Transverse colon (tissue), 4 donors: ENCODE measurements around the gene BRI3. TPM values are rescaled to one million over a fixed set of nuclear protein-coding genes. Genes with fewer than 3 reads are reported as not detected.

Experiments
- DNase-seq: peaks from one replicate; pipeline ENCODE4 v3.0.0-alpha.2; 2019
- H3K27ac ChIP-seq, 4 donors: fragments of 200-600 bp; sonication (generic); 2 replicates each; pipeline ENCODE4 v1.5.1; 2016 to 2018; ENCODE audit warnings: inconsistent platforms in 4 of 4
- H3K27me3 ChIP-seq: fragments of 200-600 bp; sonication (generic); 2 replicates; pipeline ENCODE4 v1.5.1; 2017; ENCODE audit warnings: inconsistent platforms
- H3K36me3 ChIP-seq, 4 donors: fragments of 200-600 bp; sonication (generic); 2 replicates each; pipeline ENCODE4 v1.5.1; 2017 to 2019; ENCODE audit warnings: inconsistent platforms in 4 of 4
- H3K4me1 ChIP-seq, 4 donors: fragments of 200-600 bp; sonication (generic); 2 replicates each; pipeline ENCODE4 v1.5.1; 2017 to 2020; ENCODE audit warnings: inconsistent platforms in 4 of 4
- H3K4me3 ChIP-seq, 4 donors: fragments of 200-600 bp; sonication (generic); 1 replicate in 1 of 4; 2 replicates in 3 of 4; pipeline versions ENCODE4 v1.5.1 to v1.6.1; 2017 to 2019; ENCODE audit warnings: inconsistent platforms in 4 of 4
- H3K9me3 ChIP-seq, 2 donors: fragments of 200-600 bp; sonication (generic); 2 replicates each; pipeline ENCODE4 v1.5.1; 2017 to 2019; ENCODE audit warnings: inconsistent platforms in 2 of 2
- CTCF ChIP-seq, 5 experiments: fragments of 200-600 bp in 3 of 5; fragments of 450-650 bp in 2 of 5; sonication (generic) in 3 of 5; IDR thresholded peaks; 1 replicate in 2 of 5; 2 replicates in 3 of 5; pipeline ENCODE4 v1.5.1; 2016 to 2017; ENCODE audit warnings: antibody characterized with exemption in 5 of 5, inconsistent platforms in 3 of 5, mild to moderate bottlenecking in 2 of 5, moderate library complexity in 1 of 5
- EP300 ChIP-seq: sonication (generic); formaldehyde crosslinking; IDR thresholded peaks from one replicate; pipeline ENCODE4 v1.6.1; 2017; ENCODE audit warnings: antibody characterized with exemption, low read depth
- POLR2A ChIP-seq: fragments of 450-650 bp; IDR thresholded peaks from one replicate; pipeline ENCODE4 v1.6.1; 2016; ENCODE audit warnings: antibody characterized with exemption, mild to moderate bottlenecking, moderate library complexity
- POLR2AphosphoS5 ChIP-seq, 3 donors: sonication (generic); formaldehyde crosslinking; IDR thresholded peaks; one replicate each; pipeline ENCODE4 v1.6.1; 2016; ENCODE audit warnings: antibody characterized with exemption in 3 of 3
- WGBS, 2 donors: methylation state at CpG; one replicate each; pipeline ENCODE4 v1.1.5; 2018; ENCODE audit warnings: low coverage in 1 of 2; 5-methylcytosine and 5-hydroxymethylcytosine counted together
- in situ Hi-C, 4 donors: fragments of 200-750 bp; cut with MboI; loops; one replicate each; pipeline versions ENCODE4 v1.15.0 to v1.15.1; 2017; ENCODE audit warnings: low sequenced_read_pairs in 3 of 4, low pct_ligation_motif_present in 1 of 4, low pct_unique_long_range_greater_than_20kb in 1 of 4
- intact Hi-C: fragments of 100-400 bp; cut with DNase I; formaldehyde crosslinking; loops from one replicate; pipeline ENCODE4 v1.15.1; 2023; ENCODE audit warnings: low total_unique reads
- total RNA-seq, 4 donors: library from RNA; depleted of rRNA; stranded (reverse); fragments of >200 nt; gene quantifications; one replicate each; pipeline ENCODE4 v1.1.0, GENCODE V29; 2016

Gene BRI3
- total RNA-seq, 4 donors from 2014 or later: 9.8 to 87.5 (median 51.5) TPM

DNA sequence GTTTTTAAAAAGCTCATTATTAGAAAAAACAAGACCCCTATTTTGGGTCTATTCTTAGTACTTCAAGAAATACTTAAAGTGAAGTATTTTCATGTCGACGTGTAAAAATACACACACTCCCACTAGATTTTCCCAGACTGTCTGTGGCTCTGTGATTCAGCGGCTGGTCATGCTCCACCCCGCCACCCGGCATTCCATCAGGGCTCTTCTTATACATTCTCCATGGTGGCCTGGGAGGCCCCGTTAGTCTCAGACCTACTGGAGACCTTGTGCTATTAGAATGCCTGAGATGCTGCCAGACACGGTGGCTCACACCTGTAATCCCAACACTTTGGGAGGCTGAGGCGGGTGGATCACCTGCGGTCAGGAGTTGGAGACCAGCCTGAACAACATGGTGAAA, 42.5 kb upstream of the BRI3 start:
- intact Hi-C loops (no loop called here), in situ Hi-C loops (no loop called here)
- Histone ChIP-seq H3K4me1 (no peaks in the 10 kb centered on the region), H3K27ac (no peak overlapping the region), H3K27me3 (no peaks in the 10 kb centered on the region), H3K4me3 (no peak overlapping the region), H3K36me3 (no peaks in the 10 kb centered on the region), H3K9me3 (no peaks in the 10 kb centered on the region)
- no peak for TF ChIP-seq CTCF (IDR thresholded peaks at IDR 0.05)
- no peak for TF ChIP-seq EP300
- TF ChIP-seq POLR2A: no peak
- no peak for TF ChIP-seq POLR2AphosphoS5 (IDR thresholded peaks at IDR 0.05)
- WGBS, 2 donors: 93 to 94% methylated on average over 4 to 9 of the region's 9 CpGs
- DNase-seq: no peak

GRCh38 chr7:98240961-98241673, 40.4 kb upstream of the BRI3 start:
- in situ Hi-C loops: no loop called here

DNA sequence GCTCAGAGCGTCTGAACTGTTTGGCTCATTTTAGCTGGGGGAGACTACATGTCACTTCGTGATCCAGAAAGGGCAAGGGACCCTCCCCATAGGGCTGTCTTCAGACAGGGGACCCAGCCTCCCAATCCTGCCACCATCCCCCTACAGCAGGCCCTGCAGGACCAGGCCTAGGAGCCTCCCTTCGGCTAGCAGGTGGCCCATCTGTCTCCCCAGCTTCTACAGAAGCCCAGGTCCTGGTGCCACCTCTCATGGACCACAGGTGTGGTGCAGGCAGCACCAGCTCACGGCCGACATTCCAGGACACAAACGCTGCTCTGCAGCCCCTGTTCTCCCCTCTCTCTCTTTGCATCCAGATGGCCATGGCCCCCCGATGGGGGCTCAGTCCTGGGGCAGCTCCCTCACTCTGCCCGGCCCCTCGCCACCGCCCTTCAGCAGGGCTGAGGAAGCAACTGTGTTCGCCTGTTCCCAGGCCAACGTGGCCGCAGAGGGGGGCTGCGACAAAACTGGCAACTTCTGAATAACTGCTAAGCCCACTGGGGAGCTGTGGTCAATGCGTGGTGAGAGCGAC, 39.7 kb upstream of the BRI3 start:
- H3K4me1 ChIP-seq: no peaks in the 10 kb centered on the region
- no peaks in the 10 kb centered on the region for H3K36me3 ChIP-seq
- H3K27ac ChIP-seq: no peak overlapping the region
- no peaks in the 10 kb centered on the region for H3K9me3 ChIP-seq
- 87% methylated on average over 16 of the region's 16 CpGs; no CpG with 5 or more reads in 1 of the 2 donors for WGBS, 2 donors
- TF ChIP-seq POLR2AphosphoS5 (IDR thresholded peaks at IDR 0.05) (no peak), POLR2A (no peak), CTCF (IDR thresholded peaks at IDR 0.05) (no peak), EP300 (no peak)
- in situ Hi-C loops: no loop called here
- no peak overlapping the region for H3K4me3 ChIP-seq
- no peaks in the 10 kb centered on the region for H3K27me3 ChIP-seq
- intact Hi-C loops: no loop called here
- DNase-seq: no peak

More at GRCh38 chr7:98240961-98241673, 40.4 kb upstream of the BRI3 start:
- Histone ChIP-seq H3K9me3 (no peaks in the 10 kb centered on the region), H3K4me3 (no peak overlapping the region), H3K27ac (no peak overlapping the region), H3K27me3 (no peaks in the 10 kb centered on the region), H3K4me1 (no peaks in the 10 kb centered on the region), H3K36me3 (no peaks in the 10 kb centered on the region)
- 74% methylated on average over 18 of the region's 19 CpGs; no CpG with 5 or more reads in 1 of the 2 donors for WGBS, 2 donors
- intact Hi-C loops: no loop called here
- TF ChIP-seq POLR2AphosphoS5 (IDR thresholded peaks at IDR 0.05): no peak
- TF ChIP-seq EP300: no peak
- TF ChIP-seq CTCF (IDR thresholded peaks at IDR 0.05): peak; percentile 53 to 69 (median 66)
- peak; percentile 41 for DNase-seq

DNA sequence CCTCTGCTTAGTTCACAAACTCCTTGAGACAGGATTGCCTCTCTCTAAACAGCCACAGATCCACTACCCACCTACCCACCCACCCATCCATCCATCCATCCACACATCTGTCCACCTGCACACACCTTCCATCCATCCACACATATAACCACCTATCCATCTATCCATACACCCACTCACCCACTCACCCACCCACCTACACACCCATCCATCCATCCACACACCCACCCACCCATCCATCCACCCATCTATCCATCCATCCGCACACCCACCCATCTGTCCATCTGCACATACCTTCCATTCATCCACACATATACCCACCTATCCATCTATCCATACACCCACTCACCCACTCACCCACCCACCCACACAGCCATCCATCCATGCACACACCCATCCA, 39.1 kb upstream of the BRI3 start:
- Histone ChIP-seq H3K27ac (no peak overlapping the region), H3K4me3 (no peak overlapping the region), H3K27me3 (no peaks in the 10 kb centered on the region), H3K9me3 (no peaks in the 10 kb centered on the region), H3K36me3 (no peaks in the 10 kb centered on the region), H3K4me1 (no peaks in the 10 kb centered on the region)
- DNase-seq: no peak
- 71 to 91% methylated on average over 1 of the region's 1 CpG for WGBS, 2 donors
- in situ Hi-C loops: no loop called here
- intact Hi-C loops: no loop called here
- no peak for TF ChIP-seq POLR2A
- no peak for TF ChIP-seq EP300
- no peak for TF ChIP-seq POLR2AphosphoS5 (IDR thresholded peaks at IDR 0.05)
- TF ChIP-seq CTCF (IDR thresholded peaks at IDR 0.05): no peak
